ENCODE results near the gene EPHB1.

EPHB1 gene

DNA sequence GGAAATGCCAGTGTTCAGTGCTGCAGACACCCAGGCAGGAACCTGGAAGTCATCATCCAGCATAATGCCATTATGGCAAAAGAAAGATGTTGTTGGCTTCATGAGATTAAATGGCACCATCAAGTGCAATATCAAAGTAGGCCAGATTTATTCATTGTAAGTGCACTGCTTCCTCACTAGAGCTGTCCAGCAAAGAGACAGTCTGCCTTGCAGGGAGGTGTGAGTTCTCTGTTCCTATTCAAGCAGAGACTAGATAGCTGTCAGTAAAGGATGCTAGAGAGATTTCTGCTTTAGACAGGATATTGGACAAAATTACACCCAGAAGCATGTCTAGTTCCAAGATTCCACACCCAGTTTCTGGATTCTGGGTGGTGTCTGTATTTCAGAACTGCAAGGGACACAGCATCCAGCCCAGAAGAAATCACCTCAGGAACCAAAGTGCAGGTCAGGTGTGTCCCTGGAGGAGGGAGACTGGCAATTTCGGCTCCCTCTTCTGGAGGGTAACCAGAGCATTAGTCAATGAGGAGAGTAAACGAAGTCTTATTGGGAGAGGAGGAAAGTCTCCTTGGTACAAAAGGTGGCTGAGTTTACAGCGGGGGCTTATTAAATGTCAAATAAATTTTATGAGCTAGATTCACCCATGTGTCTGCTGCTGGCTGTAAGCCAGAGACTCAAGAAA is 377.3 kb downstream of the EPHB1 start:
- H3K4me3 ChIP-seq (ENCODE audit: low read length), result no peak overlapping the region
- H3K27me3 ChIP-seq (ENCODE audit: control insufficient read depth, insufficient read depth, low read length), result no peaks in the 10 kb centered on the region
- no peaks in the 10 kb centered on the region for H3K4me1 ChIP-seq (ENCODE audit: control insufficient read depth, insufficient read depth, low read length)
- no peak overlapping the region for H3K27ac ChIP-seq (ENCODE audit: low read depth, low read length)
- H3K9ac ChIP-seq (ENCODE audit: low read length), result no peak overlapping the region
- H3K36me3 ChIP-seq (ENCODE audit: control insufficient read depth, insufficient read depth, low read length), result no peaks in the 10 kb centered on the region

- H3K27ac ChIP-seq (ENCODE audit: low read depth, low read length), result no peak overlapping the region
- no peaks in the 10 kb centered on the region for H3K4me1 ChIP-seq (ENCODE audit: control insufficient read depth, insufficient read depth, low read length)
- H3K27me3 ChIP-seq (ENCODE audit: control insufficient read depth, insufficient read depth, low read length), result no peaks in the 10 kb centered on the region
- no peak overlapping the region for H3K4me3 ChIP-seq (ENCODE audit: low read length)
- no peak overlapping the region for H3K9ac ChIP-seq (ENCODE audit: low read length)
- H3K36me3 ChIP-seq (ENCODE audit: control insufficient read depth, insufficient read depth, low read length), result no peaks in the 10 kb centered on the region
These were observed 380.7 kb downstream of the EPHB1 start for GRCh38 chr3:135175728-135176277.

GRCh38 chr3:135176881-135177280 is 381.8 kb downstream of the EPHB1 start:
- no peaks in the 10 kb centered on the region for H3K36me3 ChIP-seq (ENCODE audit: control insufficient read depth, insufficient read depth, low read length)
- H3K27ac ChIP-seq (ENCODE audit: low read depth, low read length), result no peak overlapping the region
- no peak overlapping the region for H3K9ac ChIP-seq (ENCODE audit: low read length)
- no peaks in the 10 kb centered on the region for H3K27me3 ChIP-seq (ENCODE audit: control insufficient read depth, insufficient read depth, low read length)
- H3K4me1 ChIP-seq (ENCODE audit: control insufficient read depth, insufficient read depth, low read length), result no peaks in the 10 kb centered on the region
- H3K4me3 ChIP-seq (ENCODE audit: low read length), result no peak overlapping the region

DNA sequence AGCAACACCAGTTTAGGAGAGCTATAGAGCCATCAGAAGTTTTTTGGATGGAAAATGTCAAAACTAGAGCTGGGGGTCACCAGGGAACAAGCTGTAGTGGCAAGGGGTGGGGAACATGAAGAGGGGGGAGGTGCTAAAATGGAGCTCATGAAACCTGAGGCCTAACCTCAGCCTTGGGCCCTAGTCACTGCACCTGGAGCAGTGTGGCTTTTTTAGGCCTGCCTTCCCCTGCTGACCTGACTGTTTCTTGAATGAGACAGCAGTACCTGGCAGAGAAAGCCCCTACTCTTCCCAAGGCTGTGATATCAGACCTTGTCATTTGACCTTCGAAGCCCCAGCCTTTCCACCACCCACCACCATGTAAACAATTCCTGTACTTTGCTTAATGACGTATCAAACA is 383.5 kb downstream of the EPHB1 start:
- Histone ChIP-seq H3K9ac (ENCODE audit: low read length) (no peak overlapping the region), H3K27ac (ENCODE audit: low read depth, low read length) (no peak overlapping the region), H3K36me3 (ENCODE audit: control insufficient read depth, insufficient read depth, low read length) (no peaks in the 10 kb centered on the region), H3K27me3 (ENCODE audit: control insufficient read depth, insufficient read depth, low read length) (no peaks in the 10 kb centered on the region), H3K4me1 (ENCODE audit: control insufficient read depth, insufficient read depth, low read length) (peaks cover 2% of the 10 kb centered on the region), H3K4me3 (ENCODE audit: low read length) (no peak overlapping the region)

GRCh38 chr3:135181408-135181807 is 386.3 kb downstream of the EPHB1 start:
- H3K36me3 ChIP-seq (ENCODE audit: control insufficient read depth, insufficient read depth, low read length), result no peaks in the 10 kb centered on the region
- no peaks in the 10 kb centered on the region for H3K27me3 ChIP-seq (ENCODE audit: control insufficient read depth, insufficient read depth, low read length)
- no peak overlapping the region for H3K27ac ChIP-seq (ENCODE audit: low read depth, low read length)
- H3K4me1 ChIP-seq (ENCODE audit: control insufficient read depth, insufficient read depth, low read length), result peaks cover 2% of the 10 kb centered on the region
- H3K4me3 ChIP-seq (ENCODE audit: low read length), result no peak overlapping the region
- H3K9ac ChIP-seq (ENCODE audit: low read length), result no peak overlapping the region

DNA sequence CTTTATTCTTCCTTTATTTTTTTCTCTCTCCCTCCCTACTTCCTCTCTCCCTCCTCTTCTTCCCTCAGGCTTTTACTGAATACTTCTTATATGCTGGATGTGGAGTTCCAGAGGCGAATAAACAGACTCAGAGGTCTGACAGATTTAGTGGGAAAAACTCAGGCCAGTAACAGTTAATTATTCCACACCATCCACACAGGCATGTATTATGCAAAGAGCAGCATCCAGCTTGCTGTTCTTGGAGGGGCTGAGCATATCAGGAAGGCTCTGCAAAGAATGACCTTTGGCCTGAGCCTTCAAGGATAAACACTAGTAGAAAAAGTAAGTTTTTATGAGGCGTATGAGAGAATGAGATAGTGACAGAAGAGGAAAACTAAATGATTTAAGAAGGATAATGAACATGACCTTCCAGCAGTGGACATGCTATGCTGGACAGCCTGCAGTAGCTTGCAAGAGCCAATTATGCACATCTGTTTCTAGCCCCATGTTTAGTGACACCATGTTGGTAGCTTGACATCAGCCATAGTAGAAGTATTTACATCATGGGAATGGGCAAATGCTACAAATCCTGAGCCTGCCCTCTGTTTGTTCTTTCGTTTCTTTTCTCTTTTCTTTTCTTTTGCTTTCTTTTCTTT is 387.4 kb downstream of the EPHB1 start:
- Histone ChIP-seq H3K27me3 (ENCODE audit: control insufficient read depth, insufficient read depth, low read length) (no peaks in the 10 kb centered on the region), H3K36me3 (ENCODE audit: control insufficient read depth, insufficient read depth, low read length) (no peaks in the 10 kb centered on the region), H3K27ac (ENCODE audit: low read depth, low read length) (no peak overlapping the region)

GRCh38 chr3:135190658-135191057 is 395.6 kb downstream of the EPHB1 start:
- H3K4me1 ChIP-seq (ENCODE audit: control insufficient read depth, insufficient read depth, low read length), result no peaks in the 10 kb centered on the region
- peaks cover 3% of the 10 kb centered on the region for H3K36me3 ChIP-seq (ENCODE audit: control insufficient read depth, insufficient read depth, low read length)
- no peaks in the 10 kb centered on the region for H3K27me3 ChIP-seq (ENCODE audit: control insufficient read depth, insufficient read depth, low read length)
- no peak overlapping the region for H3K27ac ChIP-seq (ENCODE audit: low read depth, low read length)
- no peak overlapping the region for H3K9ac ChIP-seq (ENCODE audit: low read length)
- no peak overlapping the region for H3K4me3 ChIP-seq (ENCODE audit: low read length)

More for the DNA sequence above, 387.4 kb downstream of the EPHB1 start:
- no peak overlapping the region for H3K9ac ChIP-seq (ENCODE audit: low read length)
- H3K4me3 ChIP-seq (ENCODE audit: low read length), result no peak overlapping the region
- peaks cover 2% of the 10 kb centered on the region for H3K4me1 ChIP-seq (ENCODE audit: control insufficient read depth, insufficient read depth, low read length)

DNA sequence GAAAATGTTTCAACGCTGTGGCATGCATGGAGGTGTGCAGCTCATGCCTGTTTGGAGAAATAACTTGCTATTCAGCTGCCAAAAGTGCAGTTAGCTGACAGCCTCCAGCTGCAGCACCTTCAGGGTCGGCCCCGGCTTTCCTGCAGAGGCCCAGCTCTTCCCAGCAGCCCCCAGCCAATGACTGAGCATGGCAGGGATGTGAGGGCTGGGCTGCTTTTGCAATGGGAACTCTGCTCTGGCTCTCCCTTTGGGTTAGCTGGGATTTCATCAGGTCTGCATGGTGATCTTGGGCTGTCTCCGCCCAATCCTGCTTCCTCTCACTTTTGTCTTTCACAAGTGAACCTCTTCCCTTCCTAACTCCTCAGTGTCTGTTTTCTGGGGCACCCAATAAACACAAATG is 396.6 kb downstream of the EPHB1 start:
- peaks cover 3% of the 10 kb centered on the region for H3K36me3 ChIP-seq (ENCODE audit: control insufficient read depth, insufficient read depth, low read length)
- H3K4me1 ChIP-seq (ENCODE audit: control insufficient read depth, insufficient read depth, low read length), result no peaks in the 10 kb centered on the region
- no peaks in the 10 kb centered on the region for H3K27me3 ChIP-seq (ENCODE audit: control insufficient read depth, insufficient read depth, low read length)
- H3K4me3 ChIP-seq (ENCODE audit: low read length), result no peak overlapping the region
- H3K27ac ChIP-seq (ENCODE audit: low read depth, low read length), result no peak overlapping the region
- H3K9ac ChIP-seq (ENCODE audit: low read length), result no peak overlapping the region

DNA sequence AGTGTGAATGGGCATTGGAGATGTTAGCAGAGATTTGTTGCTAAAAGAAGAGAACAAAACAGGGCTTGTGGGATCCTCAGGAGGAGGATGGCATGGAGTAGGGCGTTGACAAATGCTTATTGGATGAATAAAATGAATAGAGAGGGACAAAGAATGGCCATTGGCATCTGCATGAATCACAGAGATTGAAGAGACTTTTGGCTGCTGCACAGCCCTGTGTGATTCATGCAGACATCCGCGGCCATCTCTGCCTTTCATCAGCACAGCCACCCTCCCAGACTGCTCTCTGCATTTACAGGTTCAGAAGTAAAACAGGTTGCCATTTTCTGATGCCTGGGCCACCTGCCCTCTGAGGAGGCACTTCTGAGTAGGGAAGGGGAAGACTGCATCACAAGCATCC is 397.9 kb downstream of the EPHB1 start:
- Histone ChIP-seq H3K27ac (ENCODE audit: low read depth, low read length) (no peak overlapping the region), H3K27me3 (ENCODE audit: control insufficient read depth, insufficient read depth, low read length) (no peaks in the 10 kb centered on the region), H3K4me1 (ENCODE audit: control insufficient read depth, insufficient read depth, low read length) (no peaks in the 10 kb centered on the region), H3K36me3 (ENCODE audit: control insufficient read depth, insufficient read depth, low read length) (peaks cover 3% of the 10 kb centered on the region), H3K9ac (ENCODE audit: low read length) (no peak overlapping the region), H3K4me3 (ENCODE audit: low read length) (no peak overlapping the region)

- H3K27ac ChIP-seq (ENCODE audit: low read depth, low read length), result no peak overlapping the region
- no peaks in the 10 kb centered on the region for H3K27me3 ChIP-seq (ENCODE audit: control insufficient read depth, insufficient read depth, low read length)
- H3K9ac ChIP-seq (ENCODE audit: low read length), result no peak overlapping the region
- H3K4me1 ChIP-seq (ENCODE audit: control insufficient read depth, insufficient read depth, low read length), result no peaks in the 10 kb centered on the region
- peaks cover 3% of the 10 kb centered on the region for H3K36me3 ChIP-seq (ENCODE audit: control insufficient read depth, insufficient read depth, low read length)
- no peak overlapping the region for H3K4me3 ChIP-seq (ENCODE audit: low read length)
These were observed 402.2 kb downstream of the EPHB1 start for GRCh38 chr3:135197246-135197645.

- Histone ChIP-seq H3K9ac (ENCODE audit: low read length) (no peak overlapping the region), H3K4me3 (ENCODE audit: low read length) (no peak overlapping the region), H3K36me3 (ENCODE audit: control insufficient read depth, insufficient read depth, low read length) (peaks cover 3% of the 10 kb centered on the region)
These were observed 402.8 kb downstream of the EPHB1 start for GRCh38 chr3:135197856-135198255.

DNA sequence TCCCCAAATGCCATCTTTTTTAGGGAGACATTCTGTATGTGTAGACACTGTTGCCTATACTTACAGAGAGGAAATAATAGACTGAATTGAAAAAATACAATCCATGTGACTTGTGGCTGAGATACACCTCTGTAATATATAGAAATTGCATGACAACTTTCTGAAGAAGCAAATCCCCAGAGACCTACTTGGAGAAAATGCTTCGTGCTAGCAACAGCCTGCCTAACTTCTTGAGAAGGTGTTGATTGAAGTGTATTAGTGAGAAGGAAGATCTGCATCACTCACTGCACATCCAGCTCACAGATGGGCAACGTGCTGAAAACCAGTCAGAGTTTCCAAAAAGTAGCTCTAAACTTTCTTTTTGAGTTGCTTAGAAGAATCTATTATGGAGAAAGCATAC is 404.1 kb downstream of the EPHB1 start:
- no peak overlapping the region for H3K4me3 ChIP-seq (ENCODE audit: low read length)
- no peaks in the 10 kb centered on the region for H3K4me1 ChIP-seq (ENCODE audit: control insufficient read depth, insufficient read depth, low read length)
- H3K27me3 ChIP-seq (ENCODE audit: control insufficient read depth, insufficient read depth, low read length), result no peaks in the 10 kb centered on the region
- H3K27ac ChIP-seq (ENCODE audit: low read depth, low read length), result no peak overlapping the region
- no peak overlapping the region for H3K9ac ChIP-seq (ENCODE audit: low read length)
- peaks cover 3% of the 10 kb centered on the region for H3K36me3 ChIP-seq (ENCODE audit: control insufficient read depth, insufficient read depth, low read length)

More at GRCh38 chr3:135197856-135198255, 402.8 kb downstream of the EPHB1 start:
- Histone ChIP-seq H3K27ac (ENCODE audit: low read depth, low read length) (no peak overlapping the region), H3K4me1 (ENCODE audit: control insufficient read depth, insufficient read depth, low read length) (no peaks in the 10 kb centered on the region), H3K27me3 (ENCODE audit: control insufficient read depth, insufficient read depth, low read length) (no peaks in the 10 kb centered on the region)

GRCh38 chr3:135203026-135203425 is 408.0 kb downstream of the EPHB1 start:
- no peaks in the 10 kb centered on the region for H3K4me1 ChIP-seq (ENCODE audit: control insufficient read depth, insufficient read depth, low read length)
- no peak overlapping the region for H3K9ac ChIP-seq (ENCODE audit: low read length)
- H3K27me3 ChIP-seq (ENCODE audit: control insufficient read depth, insufficient read depth, low read length), result no peaks in the 10 kb centered on the region
- H3K4me3 ChIP-seq (ENCODE audit: low read length), result no peak overlapping the region
- no peaks in the 10 kb centered on the region for H3K36me3 ChIP-seq (ENCODE audit: control insufficient read depth, insufficient read depth, low read length)
- no peak overlapping the region for H3K27ac ChIP-seq (ENCODE audit: low read depth, low read length)
